Forelimb muscle (tissue), 1 donor: Measurements from ENCODE around the gene SERPINH1. TPM values are rescaled to one million over a fixed set of nuclear protein-coding genes. Genes with fewer than 3 reads are reported as not detected.

Experiments
- DNase-seq: peaks from one replicate; pipeline ENCODE4 v3.0.0-alpha.2; 2013; ENCODE audit warnings: low read depth
- polyA plus RNA-seq: library from polyadenylated mRNA; unstranded; fragments of 120-200 nt; gene quantifications from one replicate; pipeline ENCODE4 v1.2.1, GENCODE V29; 2013; ENCODE audit not compliant: insufficient read length

The SERPINH1 gene
- polyA plus RNA-seq, 1 donor, result 274 TPM

DNA sequence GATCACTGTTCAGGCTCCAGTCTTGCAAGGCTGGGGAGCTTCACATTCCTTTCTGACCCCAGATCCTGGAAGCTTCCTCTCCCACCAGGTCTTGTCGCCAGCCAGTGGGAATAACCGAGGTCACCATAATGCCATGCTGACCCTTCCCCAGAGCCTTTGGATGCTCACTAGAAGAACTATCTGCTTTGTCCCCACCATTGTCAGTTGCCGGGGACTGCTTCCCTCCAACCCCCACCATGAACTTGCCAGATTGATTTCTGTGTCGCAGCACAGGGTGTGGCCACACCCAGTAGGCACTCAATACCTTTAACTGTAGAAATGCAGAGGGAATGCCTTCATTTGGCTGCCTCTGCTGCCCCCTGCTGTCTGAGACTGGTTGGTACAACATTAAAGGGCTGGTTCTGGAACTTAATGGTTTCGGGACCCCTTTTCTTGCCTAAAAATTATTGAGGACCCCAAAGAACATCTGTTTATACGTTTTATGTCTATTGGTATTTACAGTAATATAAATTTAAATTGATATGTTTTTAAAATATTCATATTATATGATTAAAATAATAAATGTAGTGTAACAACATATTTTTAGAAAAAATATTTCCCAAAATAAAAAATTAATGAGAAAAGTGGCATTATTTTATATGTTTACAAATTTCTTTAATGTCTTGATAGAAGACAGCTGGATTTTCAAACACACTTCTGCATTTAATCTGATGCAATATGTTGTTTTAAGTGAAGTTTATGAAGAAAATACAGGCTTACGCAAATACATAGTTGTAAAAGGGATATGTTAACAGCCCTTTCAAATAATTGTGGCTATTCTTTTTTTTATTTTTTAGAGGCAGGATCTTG lies 29.6 kb upstream of the SERPINH1 start:
- no peak for DNase-seq

- no peak for DNase-seq
These were observed 28.2 kb upstream of the SERPINH1 start for GRCh38 chr11:75533896-75534258.

GRCh38 chr11:75534259-75535069 lies 27.6 kb upstream of the SERPINH1 start:
- DNase-seq, result no peak

DNA sequence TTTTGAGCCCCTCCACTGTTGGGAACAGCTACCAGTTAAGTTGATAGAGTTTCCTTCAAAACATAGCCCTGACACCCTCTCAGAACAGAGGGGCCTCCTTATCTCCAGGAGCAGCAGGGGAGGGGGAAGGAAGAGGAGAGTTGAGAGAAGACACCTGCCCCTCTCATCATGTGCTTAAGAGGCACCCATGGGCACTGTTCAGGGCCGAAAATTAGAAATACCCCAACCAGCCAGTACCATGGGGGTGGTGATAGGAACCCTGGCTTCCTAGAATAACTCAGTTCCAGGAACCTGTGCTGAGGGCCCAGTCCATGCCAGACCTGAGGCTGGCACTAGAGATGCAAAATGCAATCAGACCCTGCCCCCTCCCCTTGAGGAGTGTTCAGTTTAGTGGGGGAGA lies 27.0 kb upstream of the SERPINH1 start:
- DNase-seq, result no peak

GRCh38 chr11:75536786-75537641 lies 25.0 kb upstream of the SERPINH1 start:
- DNase-seq, result no peak

- DNase-seq, result no peak
These were observed 24.3 kb upstream of the SERPINH1 start for GRCh38 chr11:75537740-75538139.

GRCh38 chr11:75538150-75538942 lies 23.7 kb upstream of the SERPINH1 start:
- DNase-seq, result no peak

- no peak for DNase-seq
These were observed 22.4 kb upstream of the SERPINH1 start for GRCh38 chr11:75539459-75540334.

- DNase-seq, result no peak
These were observed 20.6 kb upstream of the SERPINH1 start for GRCh38 chr11:75541193-75542087.

DNA sequence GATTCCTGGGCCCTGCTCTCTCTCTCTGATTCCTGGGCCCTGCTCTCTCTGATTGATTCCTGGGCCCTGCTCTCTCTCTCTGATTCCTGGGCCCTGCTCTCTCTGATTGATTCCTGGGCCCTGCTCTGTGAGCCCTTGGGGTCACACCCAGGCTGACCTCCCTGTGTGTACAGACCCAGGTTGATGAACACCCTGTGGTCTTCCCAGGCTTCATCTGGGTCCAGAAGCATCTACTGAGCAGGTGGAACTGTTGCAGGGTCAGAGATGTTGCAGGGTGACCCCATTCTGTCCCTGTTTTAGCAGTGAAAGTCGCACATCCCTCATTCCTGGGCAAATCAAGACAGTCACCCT lies 20.0 kb upstream of the SERPINH1 start:
- no peak for DNase-seq

DNA sequence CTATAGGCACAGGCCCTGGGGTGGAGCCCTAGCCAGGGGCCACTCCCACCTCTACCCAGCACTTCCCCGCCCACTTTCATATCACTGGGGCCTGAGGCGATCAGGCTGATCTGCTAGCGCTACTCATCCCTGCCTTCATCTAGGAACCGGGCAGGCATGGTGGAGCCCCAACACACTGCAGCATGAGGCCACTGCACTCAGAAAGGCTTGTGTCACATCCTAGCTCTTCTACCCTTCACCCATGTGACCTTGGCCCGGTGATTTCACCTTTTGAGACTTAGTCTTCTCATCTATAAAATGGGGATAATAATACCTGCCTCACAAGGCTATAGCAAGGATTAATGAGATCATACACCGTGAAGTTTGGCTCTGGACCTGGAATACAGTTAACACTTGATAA lies 18.2 kb upstream of the SERPINH1 start:
- DNase-seq, result no peak

DNA sequence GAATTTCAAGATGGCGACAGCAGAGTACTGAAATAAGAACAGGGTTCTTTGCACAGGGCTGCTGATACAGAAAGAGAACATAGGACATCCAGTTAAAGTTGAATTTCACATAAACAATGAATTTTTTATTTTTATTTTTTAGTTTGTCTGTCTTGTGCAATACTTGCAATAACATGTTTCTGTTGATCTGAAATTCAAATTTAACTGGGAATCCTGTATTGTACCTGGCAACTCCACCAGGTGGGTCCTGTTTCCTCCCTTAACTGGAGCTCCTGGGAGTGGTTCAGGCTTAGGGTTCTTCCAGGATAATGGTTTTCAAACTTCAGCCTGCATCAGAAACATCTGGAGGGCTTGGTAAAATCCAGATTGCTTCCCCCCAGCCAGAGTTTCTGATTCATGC lies 14.9 kb upstream of the SERPINH1 start:
- no peak for DNase-seq

DNA sequence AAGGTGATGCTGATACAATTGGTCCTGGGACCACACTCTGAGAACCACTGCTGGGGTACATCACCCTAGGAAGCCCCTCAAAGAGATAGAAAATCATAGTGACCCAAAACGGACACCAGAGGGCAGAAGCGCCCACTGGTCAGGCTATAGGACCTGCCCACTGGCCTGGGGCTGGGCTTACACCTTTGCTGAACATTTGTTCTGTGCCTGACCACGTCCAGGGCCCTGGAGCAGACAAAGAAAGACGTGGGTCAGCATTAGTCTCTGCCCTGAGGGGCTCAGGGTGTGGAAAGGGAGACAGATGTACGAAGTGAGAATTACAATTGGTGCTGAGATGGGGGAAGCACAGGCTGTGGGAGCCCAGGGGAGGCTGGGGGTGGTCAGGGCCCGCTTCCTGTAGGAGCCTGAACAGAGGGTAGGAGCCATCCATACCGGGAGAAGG lies 14.4 kb upstream of the SERPINH1 start:
- DNase-seq, result no peak

DNA sequence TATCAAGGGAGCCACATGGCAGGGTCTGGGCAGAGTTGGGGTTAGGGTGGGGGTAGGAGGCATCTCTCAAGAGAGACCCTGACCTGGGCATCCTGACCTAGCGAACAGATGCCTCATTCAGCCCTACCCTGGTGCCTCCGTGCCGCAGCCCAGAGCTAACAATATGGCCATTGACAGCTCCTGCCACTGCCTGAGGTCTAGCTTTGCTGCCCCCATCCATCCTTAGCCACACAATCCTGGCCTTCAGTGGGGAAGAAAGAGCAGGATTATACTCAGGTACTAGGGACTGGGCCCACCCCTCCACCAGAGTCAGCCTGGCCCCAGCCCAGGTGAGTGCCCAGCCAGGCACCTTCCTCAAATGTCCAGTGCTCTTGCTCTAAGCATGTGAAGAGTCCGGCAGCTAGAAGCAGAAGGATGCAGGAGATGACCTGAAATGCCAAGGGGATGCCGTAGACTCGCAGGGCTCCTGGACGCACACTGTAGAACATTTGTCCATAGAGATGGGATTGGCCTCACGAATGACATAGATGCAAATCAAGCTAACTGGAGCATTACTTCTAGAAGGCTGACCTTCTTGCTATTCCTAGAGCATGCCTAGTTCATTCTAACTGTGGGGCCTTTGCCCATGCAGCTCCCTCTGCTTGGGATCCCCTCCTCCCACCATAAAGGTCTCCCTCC lies 13.3 kb upstream of the SERPINH1 start:
- no peak for DNase-seq

DNA sequence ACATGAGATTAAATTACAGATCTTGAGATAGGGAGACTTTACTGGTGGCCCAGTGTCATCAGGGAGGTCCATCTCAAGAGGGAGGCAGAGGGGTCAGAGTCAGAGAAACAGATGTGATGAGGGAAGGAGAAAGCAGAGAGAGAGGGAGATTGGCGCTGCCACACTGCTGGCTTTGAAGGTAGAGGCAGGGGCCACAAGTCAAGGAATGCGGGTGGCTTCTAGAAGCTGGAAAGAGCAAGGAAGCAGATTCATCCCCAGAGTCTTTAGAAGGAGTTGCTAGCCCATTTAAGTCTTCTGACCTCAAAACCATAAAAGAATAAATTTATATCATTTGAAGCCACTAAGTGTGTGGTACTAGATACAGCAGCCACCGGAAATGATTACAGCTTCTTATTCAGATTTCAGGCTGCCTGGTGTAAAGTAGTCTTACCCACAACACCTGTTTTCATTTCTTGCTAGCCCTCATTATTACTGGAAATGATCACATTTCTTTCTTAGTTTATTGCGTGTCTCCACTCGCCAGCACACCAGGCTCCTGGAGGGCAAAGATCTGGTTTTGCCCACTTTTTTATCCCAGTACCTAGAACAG lies 12.6 kb upstream of the SERPINH1 start:
- no peak for DNase-seq

DNA sequence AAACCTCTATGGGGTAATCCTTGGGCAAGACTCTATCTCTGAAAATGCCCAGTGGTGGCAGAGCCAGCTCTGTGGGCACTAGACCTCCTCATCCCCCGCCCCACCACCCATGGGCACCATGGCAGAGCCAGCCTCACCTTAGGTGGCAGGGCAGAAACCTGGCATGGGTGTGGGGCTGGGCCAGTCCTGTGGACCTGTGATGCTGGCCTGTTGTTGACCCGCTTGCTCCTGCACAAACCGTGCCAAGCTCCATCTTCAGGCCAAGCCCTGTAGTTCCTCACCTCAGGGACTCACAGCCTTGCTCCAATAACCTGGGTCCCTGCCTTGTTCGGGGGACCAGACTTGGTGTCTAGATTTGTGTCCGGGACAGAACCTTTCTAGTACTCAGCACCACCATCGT lies 8.9 kb upstream of the SERPINH1 start:
- DNase-seq, result no peak

- no peak for DNase-seq
These were observed 8.2 kb upstream of the SERPINH1 start for GRCh38 chr11:75553889-75554257.
